ENCODE results near the gene LPCAT3.

DNA sequence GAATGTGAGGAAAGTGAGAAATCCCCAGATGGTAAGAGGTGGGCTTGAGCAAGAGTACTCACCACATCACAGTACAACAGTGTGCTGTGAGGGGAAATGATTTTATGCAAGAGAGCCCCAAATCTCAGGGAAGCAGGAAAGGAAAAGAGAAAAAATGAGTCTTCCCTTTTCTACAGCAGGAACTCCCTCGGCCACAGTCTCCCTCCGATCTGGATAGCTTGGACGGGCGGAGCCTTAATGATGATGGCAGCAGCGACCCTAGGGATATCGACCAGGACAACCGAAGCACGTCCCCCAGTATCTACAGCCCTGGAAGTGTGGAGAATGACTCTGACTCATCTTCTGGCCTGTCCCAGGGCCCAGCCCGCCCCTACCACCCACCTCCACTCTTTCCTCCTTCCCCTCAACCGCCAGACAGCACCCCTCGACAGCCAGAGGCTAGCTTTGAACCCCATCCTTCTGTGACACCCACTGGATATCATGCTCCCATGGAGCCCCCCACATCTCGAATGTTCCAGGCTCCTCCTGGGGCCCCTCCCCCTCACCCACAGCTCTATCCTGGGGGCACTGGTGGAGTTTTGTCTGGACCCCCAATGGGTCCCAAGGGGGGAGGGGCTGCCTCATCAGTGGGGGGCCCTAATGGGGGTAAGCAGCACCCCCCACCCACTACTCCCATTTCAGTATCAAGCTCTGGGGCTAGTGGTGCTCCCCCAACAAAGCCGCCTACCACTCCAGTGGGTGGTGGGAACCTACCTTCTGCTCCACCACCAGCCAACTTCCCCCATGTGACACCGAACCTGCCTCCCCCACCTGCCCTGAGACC is 82.7 kb downstream of the LPCAT3 start:
- TF ChIP-seq, protein P1, sequence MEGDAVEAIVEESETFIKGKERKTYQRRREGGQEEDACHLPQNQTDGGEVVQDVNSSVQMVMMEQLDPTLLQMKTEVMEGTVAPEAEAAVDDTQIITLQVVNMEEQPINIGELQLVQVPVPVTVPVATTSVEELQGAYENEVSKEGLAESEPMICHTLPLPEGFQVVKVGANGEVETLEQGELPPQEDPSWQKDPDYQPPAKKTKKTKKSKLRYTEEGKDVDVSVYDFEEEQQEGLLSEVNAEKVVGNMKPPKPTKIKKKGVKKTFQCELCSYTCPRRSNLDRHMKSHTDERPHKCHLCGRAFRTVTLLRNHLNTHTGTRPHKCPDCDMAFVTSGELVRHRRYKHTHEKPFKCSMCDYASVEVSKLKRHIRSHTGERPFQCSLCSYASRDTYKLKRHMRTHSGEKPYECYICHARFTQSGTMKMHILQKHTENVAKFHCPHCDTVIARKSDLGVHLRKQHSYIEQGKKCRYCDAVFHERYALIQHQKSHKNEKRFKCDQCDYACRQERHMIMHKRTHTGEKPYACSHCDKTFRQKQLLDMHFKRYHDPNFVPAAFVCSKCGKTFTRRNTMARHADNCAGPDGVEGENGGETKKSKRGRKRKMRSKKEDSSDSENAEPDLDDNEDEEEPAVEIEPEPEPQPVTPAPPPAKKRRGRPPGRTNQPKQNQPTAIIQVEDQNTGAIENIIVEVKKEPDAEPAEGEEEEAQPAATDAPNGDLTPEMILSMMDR (conservative IDR thresholded peaks at IDR 0.05; ENCODE audit: low read length), result no peak
- TF ChIP-seq EZH2phosphoT487 (IDR thresholded peaks at IDR 0.05; ENCODE audit: borderline replicate concordance), result no peak
